Stimulated activated CD4-positive, alpha-beta T cell treated with anti-CD3 and anti-CD28 coated beads, TNF-alpha, amount 100 ng/mL, for 1 hour (primary cell): ENCODE data around the gene OIT3.
"Not testable (repeated sequence)": the region's sequence is repeated elsewhere in the genome, so short reads cannot be mapped to it uniquely, and the experiment has no call there.

Experiments used
- DNase-seq, 3 donors: peaks; one replicate each; pipeline ENCODE4 v3.0.0-alpha.2; 2020; ENCODE audit warnings: low read depth in 3 of 3, low spot score in 1 of 3

Gene OIT3

GRCh38 chr10:72899545-72899944 is 6.0 kb downstream of the OIT3 start:
- DNase-seq, result no peak

- not testable (repeated sequence) for DNase-seq
Measured at GRCh38 chr10:72903941-72904446, 10.5 kb downstream of the OIT3 start.

- no peak for DNase-seq
Measured at GRCh38 chr10:72904806-72905205, 11.3 kb downstream of the OIT3 start.

GRCh38 chr10:72906446-72906845 is 12.9 kb downstream of the OIT3 start:
- DNase-seq, result no peak

GRCh38 chr10:72910705-72911104 is 17.2 kb downstream of the OIT3 start:
- no peak for DNase-seq

- DNase-seq, result no peak
Measured at GRCh38 chr10:72911758-72912157, 18.2 kb downstream of the OIT3 start.

- DNase-seq, result no peak
Measured at GRCh38 chr10:72912736-72913135, 19.2 kb downstream of the OIT3 start.

- no peak for DNase-seq
Measured at GRCh38 chr10:72913287-72913686, 19.7 kb downstream of the OIT3 start.

GRCh38 chr10:72917201-72917600 is 23.7 kb downstream of the OIT3 start:
- not testable (repeated sequence) for DNase-seq

GRCh38 chr10:72917803-72918332 is 24.3 kb downstream of the OIT3 start:
- not testable (repeated sequence) for DNase-seq

- no peak for DNase-seq
Measured at GRCh38 chr10:72918352-72918751, 24.8 kb downstream of the OIT3 start.

GRCh38 chr10:72921147-72921683 is 27.7 kb downstream of the OIT3 start:
- DNase-seq, result not testable (repeated sequence)

GRCh38 chr10:72924351-72924750 is 30.8 kb downstream of the OIT3 start:
- no peak for DNase-seq

GRCh38 chr10:72925951-72926465 is 32.5 kb downstream of the OIT3 start:
- no peak for DNase-seq

- DNase-seq, result no peak
Measured at GRCh38 chr10:72927485-72927884, 33.9 kb downstream of the OIT3 start.

GRCh38 chr10:72928798-72929197 is 35.3 kb downstream of the OIT3 start:
- DNase-seq, result no peak

GRCh38 chr10:72930276-72930675 is 36.7 kb downstream of the OIT3 start:
- no peak for DNase-seq

- DNase-seq, result no peak
Measured at GRCh38 chr10:72932259-72933015, 38.9 kb downstream of the OIT3 start.

- no peak for DNase-seq
Measured at GRCh38 chr10:72935361-72935760, 41.8 kb downstream of the OIT3 start.

GRCh38 chr10:72943498-72944234 is 50.1 kb downstream of the OIT3 start:
- DNase-seq, result no peak

GRCh38 chr10:72946963-72947362 is 53.4 kb downstream of the OIT3 start:
- DNase-seq, result no peak

- DNase-seq, result no peak
Measured at GRCh38 chr10:72948762-72949161, 55.2 kb downstream of the OIT3 start.
